Prostate gland (tissue), 2 donors: ENCODE measurements around the gene NPEPPS.

Source experiments
- POLR2A ChIP-seq: fragments of 450-650 bp; IDR thresholded peaks from one replicate; pipeline ENCODE4 v1.6.1; 2016; ENCODE audit warnings: antibody characterized with exemption, mild to moderate bottlenecking
- POLR2AphosphoS5 ChIP-seq: sonication (generic); formaldehyde crosslinking; IDR thresholded peaks from one replicate; pipeline ENCODE4 v1.6.1; 2017; ENCODE audit warnings: antibody characterized with exemption
- TF ChIP-seq, protein P1 (sequence below), 4 experiments: fragments of 200-600 bp in 2 of 4; fragments of 450-650 bp in 2 of 4; sonication (generic) in 2 of 4; IDR thresholded peaks; 1 replicate in 3 of 4; 2 replicates in 1 of 4; pipeline ENCODE4 v1.5.1; 2016 to 2019; ENCODE audit warnings: antibody characterized with exemption in 4 of 4, mild to moderate bottlenecking in 2 of 4, moderate library complexity in 2 of 4

DNA sequence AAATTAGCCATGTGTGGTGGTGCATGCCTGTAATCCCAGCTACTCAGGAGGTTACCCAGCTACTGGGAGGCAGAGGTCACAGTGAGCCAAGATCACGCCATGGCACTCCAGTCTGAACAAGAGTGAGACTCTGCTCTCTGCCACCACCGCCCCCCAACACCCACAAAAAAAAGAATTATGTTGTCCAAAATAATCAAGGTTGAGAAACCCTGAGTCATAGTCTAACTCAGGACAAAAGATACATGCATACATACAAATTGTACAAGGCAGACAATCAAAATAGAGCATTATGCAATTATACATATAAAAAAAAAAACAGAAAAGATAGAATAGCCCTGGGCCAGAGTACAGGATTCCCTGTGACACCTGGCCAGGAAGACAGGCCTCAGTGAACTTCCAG, 112.2 kb downstream of the NPEPPS start:
- TF ChIP-seq, protein P1, sequence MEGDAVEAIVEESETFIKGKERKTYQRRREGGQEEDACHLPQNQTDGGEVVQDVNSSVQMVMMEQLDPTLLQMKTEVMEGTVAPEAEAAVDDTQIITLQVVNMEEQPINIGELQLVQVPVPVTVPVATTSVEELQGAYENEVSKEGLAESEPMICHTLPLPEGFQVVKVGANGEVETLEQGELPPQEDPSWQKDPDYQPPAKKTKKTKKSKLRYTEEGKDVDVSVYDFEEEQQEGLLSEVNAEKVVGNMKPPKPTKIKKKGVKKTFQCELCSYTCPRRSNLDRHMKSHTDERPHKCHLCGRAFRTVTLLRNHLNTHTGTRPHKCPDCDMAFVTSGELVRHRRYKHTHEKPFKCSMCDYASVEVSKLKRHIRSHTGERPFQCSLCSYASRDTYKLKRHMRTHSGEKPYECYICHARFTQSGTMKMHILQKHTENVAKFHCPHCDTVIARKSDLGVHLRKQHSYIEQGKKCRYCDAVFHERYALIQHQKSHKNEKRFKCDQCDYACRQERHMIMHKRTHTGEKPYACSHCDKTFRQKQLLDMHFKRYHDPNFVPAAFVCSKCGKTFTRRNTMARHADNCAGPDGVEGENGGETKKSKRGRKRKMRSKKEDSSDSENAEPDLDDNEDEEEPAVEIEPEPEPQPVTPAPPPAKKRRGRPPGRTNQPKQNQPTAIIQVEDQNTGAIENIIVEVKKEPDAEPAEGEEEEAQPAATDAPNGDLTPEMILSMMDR (IDR thresholded peaks at IDR 0.05), result no peak
- TF ChIP-seq POLR2A (no peak), POLR2AphosphoS5 (no peak)
